Tongue (tissue), 2 donors: ENCODE measurements around the gene PRSS27. TPM values are rescaled to one million over a fixed set of nuclear protein-coding genes. Genes with fewer than 3 reads are reported as not detected.
"Not testable (repeated sequence)": the region's sequence is repeated elsewhere in the genome, so short reads cannot be mapped to it uniquely, and the experiment has no call there.

Experiments
- DNase-seq: peaks from one replicate; pipeline ENCODE4 v3.0.0-alpha.2; 2015
- total RNA-seq: library from RNA; depleted of rRNA; stranded (reverse); fragments of >200 nt; gene quantifications from one replicate; pipeline ENCODE4 v1.2.3, GENCODE V29; 2014

PRSS27 gene
- total RNA-seq, 1 donor from 2014 or later: 3.5 TPM

DNA sequence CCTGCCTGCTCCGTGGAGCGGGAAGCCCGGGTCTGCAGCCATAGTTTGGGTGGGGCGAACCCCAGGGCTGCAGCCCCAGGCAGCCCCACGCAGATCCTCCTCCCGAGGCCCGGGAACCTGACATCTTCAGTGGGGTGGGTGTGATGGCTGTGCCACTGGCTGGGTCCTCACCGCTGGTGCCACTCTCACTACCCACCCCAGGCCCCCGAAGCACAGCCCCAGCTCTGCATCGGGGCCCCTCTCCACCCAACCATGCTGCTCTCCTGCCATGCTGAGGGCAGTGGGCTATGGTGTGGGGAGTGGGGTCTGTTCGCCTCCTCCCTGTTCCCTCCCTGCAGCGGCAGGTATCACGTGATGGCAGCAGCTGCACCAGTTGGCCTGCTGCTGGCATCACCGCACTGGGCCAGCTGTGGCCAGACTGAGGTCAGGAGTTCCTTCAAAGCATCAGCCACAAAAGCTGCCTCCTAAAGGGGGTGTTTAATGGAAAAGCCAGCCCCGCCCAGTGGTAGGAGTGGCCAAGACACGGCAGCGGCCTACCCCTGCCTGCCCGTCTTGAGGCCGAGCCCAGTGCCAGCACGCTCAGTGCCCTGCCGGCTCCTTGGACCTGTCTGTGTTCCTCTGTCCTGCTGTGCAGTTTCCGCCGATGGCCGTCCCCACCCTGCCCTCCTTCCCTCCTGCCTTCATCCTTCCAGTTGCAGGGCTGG is 26.9 kb downstream of the PRSS27 start:
- peak; percentile 87 for DNase-seq

DNA sequence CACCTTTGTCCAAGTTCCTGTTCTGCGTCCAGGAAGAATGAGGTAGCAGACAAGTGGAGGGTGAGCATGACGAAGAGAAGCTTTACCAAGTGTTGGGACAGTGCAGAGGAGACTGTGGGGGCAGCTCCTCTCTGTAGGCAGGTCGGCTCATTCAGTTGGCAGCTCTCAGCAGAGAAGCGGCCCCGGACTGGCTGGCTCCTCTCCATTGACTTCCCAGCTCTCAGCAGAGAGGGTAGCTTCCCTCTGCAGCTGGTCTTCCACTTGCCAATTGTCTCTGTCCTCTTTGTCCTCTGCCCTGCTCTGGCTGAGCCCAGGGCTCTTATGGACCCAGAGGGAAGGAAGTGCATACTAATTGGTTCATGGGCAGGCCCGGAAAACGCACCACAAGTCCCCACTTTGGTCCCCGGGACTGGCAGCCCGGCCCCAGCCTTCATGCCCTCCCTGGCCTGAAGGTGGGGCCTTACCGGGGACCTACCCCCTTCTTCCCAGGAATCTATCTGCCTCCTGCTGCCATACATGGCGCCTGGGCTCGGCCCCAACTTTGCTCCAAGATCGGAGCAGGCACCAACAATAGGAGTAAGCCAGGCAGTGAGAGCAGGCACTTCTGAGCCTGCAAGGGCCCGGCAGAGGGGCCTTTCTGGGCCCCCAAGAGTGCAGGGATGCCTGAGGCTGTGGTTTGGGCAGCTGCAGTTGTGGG is 27.6 kb downstream of the PRSS27 start:
- peak; percentile 84 for DNase-seq

DNA sequence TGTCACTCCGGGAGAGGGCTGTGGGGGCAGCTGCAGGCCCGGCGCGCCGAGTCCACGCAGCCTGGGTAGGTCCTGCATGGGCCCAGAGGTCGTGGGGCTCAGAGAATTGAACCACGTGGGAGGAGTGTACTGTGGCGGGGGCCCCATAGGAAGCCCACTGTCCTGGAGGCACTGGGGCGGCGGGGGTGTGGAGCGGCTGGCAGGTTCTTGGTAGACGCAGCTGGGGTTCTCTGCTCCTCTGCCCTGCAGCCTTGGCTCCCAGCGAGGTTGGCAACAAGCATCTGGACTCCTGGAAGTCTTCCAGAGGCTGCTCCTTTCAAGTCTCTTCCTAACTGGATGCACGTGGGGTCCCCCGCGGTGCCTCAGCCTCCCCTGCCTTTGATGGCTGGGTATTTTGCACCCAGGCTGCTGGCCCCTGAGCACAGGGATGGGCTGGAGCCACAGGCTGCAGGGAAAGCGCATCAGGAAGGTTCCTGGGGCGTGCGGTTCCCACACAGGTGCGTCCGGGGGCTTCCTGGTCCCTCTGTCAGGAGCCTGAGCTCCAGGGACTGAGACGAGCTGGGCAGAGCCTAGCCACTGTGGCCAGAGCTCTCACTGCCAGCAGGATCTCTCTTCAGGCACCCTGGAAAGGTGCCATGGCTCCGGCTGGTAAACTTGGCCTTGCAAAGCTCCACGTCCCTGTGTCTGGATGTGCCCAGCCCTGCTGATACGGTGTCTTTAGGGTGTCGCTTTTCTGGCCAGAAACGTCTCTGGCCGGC is 28.4 kb downstream of the PRSS27 start:
- DNase-seq: peak; percentile 75

DNA sequence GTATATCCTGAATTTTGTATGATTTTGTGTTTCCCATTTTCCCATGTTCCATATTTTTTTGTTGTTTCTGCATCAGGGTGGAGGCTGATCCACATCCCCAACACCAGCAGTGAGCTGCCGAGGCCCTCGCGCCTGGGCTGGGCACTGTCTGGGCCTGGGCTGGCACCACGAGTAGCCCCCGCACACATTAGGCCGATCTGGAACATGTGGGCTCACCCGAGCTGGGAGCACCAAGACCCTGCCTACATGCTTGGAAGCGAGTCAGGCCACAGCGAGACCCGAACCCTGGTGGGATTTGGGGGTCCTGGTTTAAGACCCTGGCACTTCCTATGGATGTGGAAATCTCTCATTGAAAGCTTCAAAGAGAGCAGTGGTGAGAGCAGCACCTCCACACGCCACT is 29.2 kb downstream of the PRSS27 start:
- DNase-seq: no peak

DNA sequence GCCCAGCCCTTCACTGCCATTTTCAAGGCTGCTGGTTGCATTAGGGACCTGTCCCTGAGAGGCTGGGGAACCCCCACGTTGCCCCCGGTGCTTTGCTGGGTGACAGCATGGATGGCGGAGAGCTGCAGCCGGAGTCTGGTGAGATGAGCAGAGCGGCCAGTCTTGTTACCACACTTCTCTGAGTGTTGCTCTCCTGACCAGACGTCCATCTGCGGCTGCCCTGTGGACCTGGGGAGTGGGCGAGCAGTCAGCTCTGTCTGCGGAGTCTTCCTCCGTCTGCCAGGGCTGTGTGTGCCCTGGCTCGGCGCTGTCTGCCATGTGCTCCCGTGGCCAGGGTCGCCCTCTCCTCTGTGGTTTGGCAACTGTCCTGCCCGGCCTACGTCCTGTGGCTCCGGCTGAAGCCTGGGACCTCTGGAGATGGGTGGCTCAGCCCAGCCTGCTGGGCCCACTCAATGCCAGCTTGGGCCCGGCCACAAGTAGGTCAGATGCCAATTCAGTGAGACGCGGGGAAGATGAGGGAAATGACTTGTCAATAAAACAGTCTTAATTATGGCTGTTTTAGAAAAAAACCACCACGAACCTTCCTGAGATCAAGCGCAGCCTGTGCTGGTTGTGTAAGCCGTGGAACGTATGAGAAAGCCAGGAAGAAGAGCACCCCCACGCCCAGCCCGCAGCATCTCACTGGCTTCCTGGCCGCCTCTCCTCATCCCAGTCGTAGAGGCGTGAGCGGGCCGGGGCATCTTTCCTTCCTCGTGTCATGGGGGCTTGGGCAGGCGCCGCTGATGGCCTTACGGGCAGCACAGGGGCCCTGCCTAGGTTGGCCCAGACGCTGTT is 29.8 kb downstream of the PRSS27 start:
- no peak for DNase-seq

DNA sequence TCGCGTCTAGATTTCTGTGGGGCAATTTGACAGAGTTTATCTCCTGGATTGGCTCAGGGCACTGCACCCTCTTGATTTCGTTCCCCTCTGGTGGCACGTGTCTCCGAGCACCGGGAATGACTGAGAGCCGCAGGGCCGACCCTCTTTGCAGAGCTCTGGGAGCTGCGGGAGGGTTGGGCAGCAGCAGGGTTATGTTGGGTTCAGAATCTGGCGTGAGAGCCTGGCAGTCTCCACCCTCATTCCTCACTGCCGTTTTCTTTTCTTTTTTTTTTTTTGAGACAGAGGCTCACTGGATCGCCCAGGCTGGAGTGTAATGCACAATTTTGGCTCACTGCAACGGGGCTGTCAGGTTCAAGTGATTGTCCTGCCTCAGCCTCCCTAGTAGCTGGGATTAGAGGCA is 30.6 kb downstream of the PRSS27 start:
- not testable (repeated sequence) for DNase-seq

DNA sequence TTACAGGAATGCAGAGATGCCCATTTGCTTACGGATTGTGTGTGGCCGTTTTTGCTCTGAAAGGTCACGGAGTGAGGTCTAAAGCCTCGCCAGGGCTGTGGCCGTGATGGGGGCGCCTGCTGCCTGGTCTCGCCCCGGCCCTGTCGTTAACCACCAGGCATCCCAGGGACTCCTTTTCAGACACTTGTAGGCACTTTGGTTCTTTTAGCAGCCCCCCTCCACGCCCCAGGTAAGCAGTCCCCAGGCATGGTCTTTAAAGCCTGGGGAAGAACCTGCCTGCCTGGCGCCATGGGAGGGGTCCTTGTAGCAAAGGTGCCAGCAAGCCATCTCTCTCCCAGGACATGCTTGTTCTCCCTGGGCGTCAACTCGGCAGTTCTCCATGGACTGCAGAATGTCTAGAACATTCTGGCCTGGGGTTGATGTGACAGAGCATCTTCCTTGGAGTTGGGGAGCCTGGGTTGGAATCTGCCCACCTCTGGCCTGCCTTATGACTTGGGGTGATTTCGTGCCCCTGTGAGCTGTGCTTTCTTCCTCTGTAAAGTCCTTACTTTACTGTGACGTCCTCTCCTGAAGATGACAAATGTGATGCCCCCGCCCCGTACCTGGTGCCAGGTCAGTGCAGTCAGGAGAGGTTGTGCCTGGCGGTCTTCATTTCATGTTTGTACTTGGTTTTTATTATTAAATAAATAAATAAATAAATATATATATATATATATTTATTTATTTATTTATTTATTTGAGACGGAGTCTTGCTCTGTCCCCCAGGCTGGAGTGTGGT is 32.3 kb downstream of the PRSS27 start:
- no peak for DNase-seq

DNA sequence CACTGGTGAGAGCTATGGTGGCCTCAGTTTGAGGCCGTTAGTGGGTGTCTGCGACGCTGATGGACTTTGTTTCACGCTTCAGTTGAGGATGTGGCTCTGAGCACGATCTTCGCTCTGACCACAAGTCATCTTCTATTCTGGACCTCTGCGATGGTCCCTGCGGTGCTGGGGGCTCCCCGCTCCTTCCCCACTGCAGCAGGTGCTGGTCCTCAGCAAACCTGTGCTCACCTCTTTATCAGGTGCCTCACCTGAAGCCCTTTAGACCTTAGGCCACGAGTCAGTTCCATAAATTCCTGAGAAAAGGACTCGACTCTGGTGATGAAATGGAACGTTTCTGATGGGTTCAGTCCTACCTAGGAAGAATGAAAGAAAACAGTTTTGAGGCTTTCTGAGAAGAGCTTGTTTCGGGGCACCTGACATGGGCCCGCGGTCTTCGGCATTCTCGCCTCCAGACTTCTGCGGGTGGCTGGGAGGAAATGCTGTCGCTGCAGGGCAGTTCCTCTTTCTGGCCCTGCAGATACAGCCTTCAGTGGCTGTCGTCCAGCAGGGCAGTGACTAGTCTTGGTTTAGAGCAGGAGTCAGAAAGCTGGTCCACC is 33.0 kb downstream of the PRSS27 start:
- DNase-seq: no peak

DNA sequence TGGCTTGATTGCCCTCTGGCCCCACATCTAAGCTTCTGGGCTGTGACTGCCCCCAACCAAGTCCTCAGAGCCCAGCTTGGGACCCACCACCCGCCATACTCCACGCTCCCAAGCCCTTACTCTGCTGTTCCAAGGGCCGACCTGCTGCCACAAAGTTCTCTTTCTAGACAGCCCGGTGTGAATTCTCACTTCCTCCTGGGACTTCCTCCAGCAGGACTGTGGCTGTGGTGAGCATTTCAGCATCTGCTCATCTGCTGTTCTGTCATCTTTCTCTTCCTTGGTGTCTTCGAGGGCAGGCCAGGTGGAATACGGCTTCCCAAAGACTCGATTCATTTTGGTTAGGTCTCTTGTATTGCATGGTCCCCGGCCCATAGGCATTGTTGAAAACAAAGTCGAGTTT is 33.9 kb downstream of the PRSS27 start:
- not testable (repeated sequence) for DNase-seq

DNA sequence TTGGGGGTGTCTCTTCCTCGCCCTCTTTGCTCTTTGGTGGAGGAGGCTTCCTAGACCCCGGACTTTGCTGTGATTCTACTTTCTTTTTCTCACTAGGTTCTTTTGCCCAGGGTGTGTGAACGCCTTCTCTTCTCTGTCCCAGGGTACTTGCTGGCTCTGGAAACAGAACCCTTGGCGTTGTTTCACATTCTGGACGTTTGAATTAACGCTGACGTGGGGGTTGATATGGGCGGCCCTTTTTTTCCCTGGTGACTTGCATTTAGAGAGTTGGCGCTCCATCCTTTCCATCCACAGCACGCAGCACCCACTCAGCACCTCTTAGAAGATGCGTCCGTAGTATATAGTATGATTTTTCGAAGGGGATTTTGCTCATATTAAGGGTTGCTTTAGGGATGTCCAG is 37.0 kb downstream of the PRSS27 start:
- DNase-seq: not testable (repeated sequence)

DNA sequence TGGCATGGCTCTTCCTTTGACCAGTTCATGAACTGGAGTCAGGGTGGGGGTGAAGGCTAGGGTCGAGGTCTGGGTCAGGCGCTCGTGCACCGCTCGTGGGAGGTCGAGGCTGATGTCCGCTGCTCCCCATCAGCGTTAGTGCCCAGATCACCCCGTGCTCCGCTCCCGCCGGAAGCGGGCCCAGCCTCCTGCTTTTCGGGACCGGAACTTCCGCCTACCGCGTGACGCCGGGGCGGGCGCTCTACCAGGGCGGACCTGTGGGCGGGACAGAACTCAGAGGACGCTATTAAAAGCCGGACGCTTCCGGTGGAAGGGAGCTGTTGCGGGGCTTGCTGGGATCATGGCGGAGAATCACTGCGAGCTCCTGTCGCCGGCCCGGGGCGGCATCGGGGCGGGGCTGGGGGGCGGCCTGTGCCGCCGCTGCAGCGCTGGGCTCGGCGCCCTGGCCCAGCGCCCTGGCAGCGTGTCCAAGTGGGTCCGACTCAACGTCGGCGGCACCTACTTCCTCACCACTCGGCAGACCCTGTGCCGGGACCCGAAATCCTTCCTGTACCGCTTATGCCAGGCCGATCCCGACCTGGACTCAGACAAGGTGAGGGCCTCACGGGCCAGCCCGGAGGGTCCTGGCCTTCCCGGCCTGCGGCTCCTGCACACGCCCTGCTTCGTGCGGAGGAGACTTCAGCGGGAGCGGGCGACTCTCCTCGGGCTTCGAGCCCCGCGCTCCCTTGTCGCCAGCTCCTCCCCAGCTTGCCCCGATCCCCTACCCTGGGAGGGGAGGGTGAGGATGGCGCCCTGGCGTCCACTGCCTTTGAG is 37.6 kb downstream of the PRSS27 start, which contains the start of gene KCTD5:
Gene KCTD5 (plus strand): TSS at position 315 of the 813 bp plus-strand sequence. CDS start 26 bp downstream, at position 341.
- DNase-seq: peak; percentile 98

DNA sequence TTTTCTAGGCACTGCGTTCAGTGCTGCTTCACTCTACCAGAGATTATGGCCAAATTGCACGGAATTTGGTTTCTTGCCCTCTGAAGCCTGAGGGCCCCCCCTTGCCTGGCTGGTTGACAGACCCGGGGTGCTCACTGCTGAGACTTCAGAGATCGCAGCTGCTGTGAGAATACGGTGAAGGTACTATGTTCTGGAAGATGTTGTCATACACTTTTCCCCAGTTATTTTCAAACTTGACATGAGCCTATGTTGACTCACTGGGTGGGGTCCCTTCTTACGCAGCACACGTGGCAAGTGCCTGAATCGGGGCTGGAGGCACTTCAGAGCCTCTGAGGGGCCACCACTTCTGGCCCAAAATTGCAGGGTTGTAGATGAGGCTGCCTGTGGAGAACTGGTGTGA is 39.7 kb downstream of the PRSS27 start:
- peak; percentile 16 for DNase-seq

DNA sequence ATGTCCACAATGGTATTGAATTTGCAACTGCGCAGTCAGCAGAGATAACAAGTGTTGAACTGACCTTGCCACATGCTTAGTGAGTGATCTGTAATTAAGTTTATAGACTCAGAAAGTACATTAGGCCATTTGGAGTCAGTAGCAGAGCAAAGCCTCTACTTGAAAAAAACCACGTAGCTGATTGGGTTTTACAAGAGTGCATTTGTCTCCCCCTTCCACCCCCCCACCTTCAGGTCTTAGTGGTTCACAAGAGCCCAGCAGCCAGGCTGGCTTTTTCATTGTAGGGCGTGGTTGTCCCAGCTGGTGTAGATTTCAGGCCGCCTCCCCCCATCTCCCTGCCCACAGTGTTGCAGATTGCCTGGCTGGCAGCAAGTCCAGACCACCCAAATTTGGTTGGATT is 40.1 kb downstream of the PRSS27 start:
- peak; percentile 82 for DNase-seq

DNA sequence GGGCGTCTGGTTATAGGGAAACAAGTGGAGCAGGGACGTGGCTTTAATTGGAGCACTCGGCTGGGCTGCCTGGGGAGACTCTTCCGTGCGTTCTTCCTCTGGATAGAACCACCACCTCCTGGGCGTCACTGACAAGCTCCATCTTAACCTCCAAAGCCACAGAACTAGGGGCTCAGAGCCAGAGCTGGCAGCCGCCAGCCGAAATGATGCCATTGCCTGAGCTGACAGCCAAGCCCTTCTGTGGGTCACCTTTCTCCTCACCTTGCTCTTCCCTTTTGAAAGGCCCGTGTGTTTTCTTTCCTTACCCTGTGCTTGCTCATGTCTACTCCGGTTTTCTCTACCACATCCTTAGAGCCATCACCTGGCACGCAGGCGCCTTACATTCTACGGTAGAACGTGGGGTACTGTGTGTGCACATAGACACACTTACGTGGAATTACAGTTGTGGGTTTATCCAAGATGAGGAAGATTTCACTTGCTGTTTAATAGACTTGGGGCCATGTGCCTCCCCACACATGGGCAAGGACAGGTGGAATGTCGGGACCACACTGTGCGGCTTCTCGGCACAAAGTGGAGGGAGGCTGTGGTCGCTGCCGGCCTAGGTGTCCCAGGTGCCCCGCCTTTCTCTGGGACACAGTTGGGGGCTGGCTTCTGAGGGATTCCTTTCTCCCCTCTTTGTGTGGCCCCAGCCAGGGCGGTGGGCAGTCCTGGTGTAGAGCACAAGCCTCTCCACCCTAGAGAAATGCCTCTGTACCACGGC is 41.6 kb downstream of the PRSS27 start:
- not testable (repeated sequence) for DNase-seq

DNA sequence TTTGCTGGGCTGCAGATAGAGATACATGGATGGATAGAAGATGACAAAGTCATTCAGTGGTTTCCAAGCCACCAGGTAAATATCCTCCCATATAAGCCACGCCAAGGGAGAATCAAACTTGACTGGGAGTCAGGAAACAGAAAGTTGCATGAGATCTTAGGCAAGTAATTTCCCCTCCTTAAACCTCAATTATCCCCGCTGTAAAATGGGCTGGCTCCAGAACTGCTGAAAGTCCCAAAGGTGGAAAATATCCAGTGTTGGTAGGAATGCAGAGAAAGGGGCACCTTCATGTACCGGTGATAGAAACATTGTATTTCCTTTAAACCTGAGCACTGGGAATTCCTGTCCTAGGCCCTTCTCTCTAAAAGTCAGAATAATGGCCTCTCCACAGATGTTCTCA is 43.1 kb downstream of the PRSS27 start:
- not testable (repeated sequence) for DNase-seq

DNA sequence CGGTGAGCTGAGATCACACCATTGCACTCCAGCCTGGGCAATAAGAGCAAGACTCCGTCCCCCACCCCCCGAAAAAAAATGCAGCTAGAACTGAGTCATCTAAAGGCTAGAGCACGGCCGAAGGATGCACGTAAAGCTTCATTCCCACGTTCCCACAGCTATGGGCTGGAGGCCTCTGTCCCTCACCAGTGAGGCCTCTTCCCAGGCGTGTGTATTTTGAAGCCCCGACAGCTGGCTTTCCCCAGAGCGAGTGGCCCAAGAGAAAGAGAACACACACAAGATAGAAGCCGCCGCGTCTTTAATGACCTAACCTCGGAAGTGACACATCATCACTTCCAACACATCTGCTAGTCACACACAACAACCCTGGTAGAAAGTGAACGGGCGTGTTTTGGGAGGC is 44.3 kb downstream of the PRSS27 start:
- peak; percentile 14 for DNase-seq

DNA sequence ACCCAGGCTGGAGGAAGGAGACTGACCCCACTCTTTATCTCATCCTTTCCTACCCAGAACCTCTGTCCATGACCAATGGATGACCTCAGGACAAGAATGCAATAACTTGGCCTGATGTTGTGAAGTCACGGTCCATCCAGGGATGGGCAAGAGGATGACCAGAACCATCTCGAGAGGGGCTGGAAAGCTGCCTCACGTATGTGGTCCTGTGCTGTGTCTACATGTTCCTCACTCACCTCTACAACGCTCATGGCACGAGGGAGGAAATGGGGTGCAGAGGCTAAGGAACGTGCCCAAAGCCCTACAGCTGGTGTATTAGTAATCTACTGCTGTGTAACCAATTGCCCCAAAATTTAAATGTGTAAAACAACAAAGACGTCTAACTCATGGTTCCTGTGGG is 45.0 kb downstream of the PRSS27 start:
- no peak for DNase-seq

DNA sequence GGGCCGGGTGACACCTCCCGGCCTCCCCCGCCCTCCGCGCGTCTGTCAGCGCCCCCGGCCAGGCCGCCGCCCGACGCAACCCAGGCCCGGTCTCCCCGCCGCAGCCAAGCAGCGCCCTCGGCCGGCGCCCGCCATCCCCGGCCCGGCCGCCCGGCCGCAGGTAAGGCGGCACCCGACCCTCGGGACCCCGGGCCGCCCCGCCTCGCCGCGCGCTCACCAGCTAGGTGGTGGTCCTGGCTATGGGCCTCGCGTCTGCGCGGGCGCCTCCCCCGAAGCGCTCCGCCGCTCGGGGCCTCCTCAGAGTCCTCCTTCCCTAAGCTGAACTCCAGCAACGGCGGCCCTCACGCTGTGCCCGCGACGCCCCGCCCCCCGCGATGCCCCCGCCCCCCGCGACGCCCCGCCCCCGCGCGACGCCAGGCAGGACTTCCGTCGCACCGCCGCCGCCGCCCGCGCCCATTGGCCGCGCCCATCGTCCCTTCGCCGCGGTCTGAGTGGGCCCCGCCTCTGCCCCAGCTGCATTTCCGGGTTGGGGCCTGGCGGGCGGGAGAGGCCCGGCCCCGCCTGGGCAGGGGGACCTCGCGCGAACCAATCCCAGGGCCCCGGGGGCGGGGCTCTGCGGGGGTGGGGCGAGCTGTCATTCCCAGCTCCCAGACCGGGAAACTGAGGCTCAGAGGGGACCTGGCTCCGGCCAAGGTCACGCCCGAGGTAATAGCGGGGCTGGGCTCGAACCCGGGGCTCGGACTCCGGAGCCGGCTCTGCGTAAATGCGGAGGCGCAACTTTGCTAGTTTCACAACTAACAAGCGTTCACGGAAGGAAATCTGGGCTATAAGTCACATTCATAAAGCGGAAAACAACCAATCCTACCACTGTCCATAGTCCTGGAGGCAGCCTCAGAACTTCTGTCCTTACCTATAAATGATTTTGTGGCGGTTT is 46.7 kb downstream of the PRSS27 start:
- DNase-seq: peak; percentile 98
